ENCODE results near the gene PPARA.

GRCh38 chr22:46120420-46120737 is 29.9 kb upstream of the PPARA start:
- no peak for TF ChIP-seq CTCF (IDR thresholded peaks at IDR 0.05)
- TF ChIP-seq EZH2 (IDR thresholded peaks at IDR 0.05; ENCODE audit: borderline replicate concordance, insufficient read depth, low read depth, low read length, poor library complexity, severe bottlenecking) = no peak

Data from B cell (primary cell).